ENCODE results near the gene GBP2. TPM values are rescaled to one million over a fixed set of nuclear protein-coding genes. Genes with fewer than 3 reads are reported as not detected.

GBP2 gene
- total and polyA plus RNA-seq, 9 of the 15 experiments (the other 6 are each of a cell fraction or from before 2014, with no cell fraction given) = 0.45 to 2.2 (median 0.69) TPM

- TF ChIP-seq ZNF639 (CRISPR knock-in tag; conservative IDR thresholded peaks at IDR 0.05 in 1 of 2, IDR thresholded peaks at IDR 0.05 in 1 of 2) = peak in 1 of 2 experiments; percentile 86; a peak in 2 of 4 replicates
- TF ChIP-seq GTF2A2 (tag; IDR thresholded peaks at IDR 0.05) = peak; percentile 96
- TF ChIP-seq ZSCAN32 (CRISPR knock-in tag; IDR thresholded peaks at IDR 0.05) = 0 out of 2 replicates have a peak, but pooled peaks have one; percentile 20
- TF ChIP-seq MAFG (tag; conservative IDR thresholded peaks at IDR 0.05) = peak; percentile 84
- 0 out of 2 replicates have a peak, but pooled peaks have one; percentile 85 for TF ChIP-seq ZNF76 (CRISPR knock-in tag; IDR thresholded peaks at IDR 0.05; ENCODE audit: borderline replicate concordance)
- TF ChIP-seq ZNF165 (CRISPR knock-in tag; IDR thresholded peaks at IDR 0.05; ENCODE audit: borderline replicate concordance) = peak; percentile 37; the same call in 1 of the 2 replicates
- TF ChIP-seq ZNF174 (CRISPR knock-in tag; IDR thresholded peaks at IDR 0.05) = no peak
- no peak for TF ChIP-seq ID3 (CRISPR knock-in tag; IDR thresholded peaks at IDR 0.05)
- TF ChIP-seq ID3 (tag; IDR thresholded peaks at IDR 0.05) = peak; percentile 67
- peak; percentile 75; the same call in 1 of the 2 replicates for TF ChIP-seq C11orf30 (IDR thresholded peaks at IDR 0.05; ENCODE audit: low read depth)
- TF ChIP-seq PURB (CRISPR knock-in tag; IDR thresholded peaks at IDR 0.05; ENCODE audit: low read depth) = no peak
- no peak for TF ChIP-seq KLF16 (IDR thresholded peaks at IDR 0.05)
- peak; percentile 90 for TF ChIP-seq MAFF (IDR thresholded peaks at IDR 0.05; ENCODE audit: low read length)
- 0 out of 2 replicates have a peak, but pooled peaks have one; percentile 81 for TF ChIP-seq PTTG1 (tag; IDR thresholded peaks at IDR 0.05; ENCODE audit: low read depth)
- no peak for TF ChIP-seq FOSL1 (tag; conservative IDR thresholded peaks at IDR 0.05)
- TF ChIP-seq NFE2 (IDR thresholded peaks at IDR 0.05; ENCODE audit: low read depth) = no peak
- peak; percentile 84 for TF ChIP-seq ZNF239 (CRISPR knock-in tag; IDR thresholded peaks at IDR 0.05)
- peak; percentile 94 for TF ChIP-seq SMAD3 (CRISPR knock-in tag; conservative IDR thresholded peaks at IDR 0.05)
- TF ChIP-seq ZNF561 (CRISPR knock-in tag; conservative IDR thresholded peaks at IDR 0.05) = 0 out of 2 replicates have a peak, but pooled peaks have one; percentile 51
- no peak for TF ChIP-seq ZNF124 (CRISPR knock-in tag; IDR thresholded peaks at IDR 0.05)
- TF ChIP-seq NFXL1 (CRISPR knock-in tag; IDR thresholded peaks at IDR 0.05) = peak; percentile 96
- peak; percentile 92 for TF ChIP-seq KLF6 (CRISPR knock-in tag; IDR thresholded peaks at IDR 0.05; ENCODE audit: borderline replicate concordance)
- TF ChIP-seq ZNF551 (CRISPR knock-in tag; IDR thresholded peaks at IDR 0.05) = no peak
- TF ChIP-seq NR4A1 (CRISPR knock-in tag; IDR thresholded peaks at IDR 0.05) = no peak
- TF ChIP-seq NR4A1 (tag; IDR thresholded peaks at IDR 0.05) = peak; percentile 89
- TF ChIP-seq ZNF778 (CRISPR knock-in tag; IDR thresholded peaks at IDR 0.05) = no peak
- no peak for TF ChIP-seq NR2C1 (IDR thresholded peaks at IDR 0.05)
- TF ChIP-seq NR2C1 (tag; IDR thresholded peaks at IDR 0.05) = peak; percentile 78
- TF ChIP-seq TAF7 (tag; IDR thresholded peaks at IDR 0.05) = peak; percentile 68
- TF ChIP-seq ZNF75A (CRISPR knock-in tag; IDR thresholded peaks at IDR 0.05) = no peak
Measured at GRCh38 chr1:89170170-89171066, 44.5 kb upstream of the GBP2 start (continued).

Data from K562 (cell line).